Measurements from ENCODE around the gene HBEGF.

GRCh38 chr5:140360101-140360500, 13.7 kb upstream of the HBEGF start, which contains the start of gene SLC4A9:
- TF ChIP-seq POLR2AphosphoS5 (IDR thresholded peaks at IDR 0.05) (no peak), POLR2A (IDR thresholded peaks at IDR 0.05) (no peak)

All from stomach (tissue), 4 donors.